ENCODE measurements around the gene LYST.

DNA sequence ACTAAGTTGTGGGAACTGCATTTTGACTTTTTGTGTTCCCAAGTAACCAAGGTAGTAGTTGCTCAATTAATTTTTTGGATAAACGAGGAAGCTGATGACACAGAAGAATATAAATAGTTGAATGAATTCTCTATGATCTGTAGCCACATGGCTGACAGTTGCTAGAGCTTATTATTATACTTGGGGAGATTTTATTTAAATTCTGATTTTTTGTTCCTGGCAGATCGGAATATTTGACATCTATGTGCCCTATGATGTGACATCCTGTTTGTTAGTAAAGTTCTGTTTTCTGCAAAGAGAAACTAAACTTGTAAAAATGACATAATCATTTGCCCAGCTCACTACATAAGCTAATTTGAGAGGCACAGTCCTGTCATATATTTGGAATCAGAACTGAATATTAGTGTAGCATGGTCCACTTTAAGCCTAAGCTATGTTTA is 9.7 kb upstream of the LYST start:
- TF ChIP-seq, protein P1, sequence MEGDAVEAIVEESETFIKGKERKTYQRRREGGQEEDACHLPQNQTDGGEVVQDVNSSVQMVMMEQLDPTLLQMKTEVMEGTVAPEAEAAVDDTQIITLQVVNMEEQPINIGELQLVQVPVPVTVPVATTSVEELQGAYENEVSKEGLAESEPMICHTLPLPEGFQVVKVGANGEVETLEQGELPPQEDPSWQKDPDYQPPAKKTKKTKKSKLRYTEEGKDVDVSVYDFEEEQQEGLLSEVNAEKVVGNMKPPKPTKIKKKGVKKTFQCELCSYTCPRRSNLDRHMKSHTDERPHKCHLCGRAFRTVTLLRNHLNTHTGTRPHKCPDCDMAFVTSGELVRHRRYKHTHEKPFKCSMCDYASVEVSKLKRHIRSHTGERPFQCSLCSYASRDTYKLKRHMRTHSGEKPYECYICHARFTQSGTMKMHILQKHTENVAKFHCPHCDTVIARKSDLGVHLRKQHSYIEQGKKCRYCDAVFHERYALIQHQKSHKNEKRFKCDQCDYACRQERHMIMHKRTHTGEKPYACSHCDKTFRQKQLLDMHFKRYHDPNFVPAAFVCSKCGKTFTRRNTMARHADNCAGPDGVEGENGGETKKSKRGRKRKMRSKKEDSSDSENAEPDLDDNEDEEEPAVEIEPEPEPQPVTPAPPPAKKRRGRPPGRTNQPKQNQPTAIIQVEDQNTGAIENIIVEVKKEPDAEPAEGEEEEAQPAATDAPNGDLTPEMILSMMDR (conservative IDR thresholded peaks at IDR 0.05; ENCODE audit: low read depth, low read length): no peak
- no peak for TF ChIP-seq EZH2 (IDR thresholded peaks at IDR 0.05; ENCODE audit: borderline replicate concordance, low read depth, low read length, poor library complexity, severe bottlenecking)
